Measurements from ENCODE around the gene HAUS6. TPM values are rescaled to one million over a fixed set of nuclear protein-coding genes. Genes with fewer than 3 reads are reported as not detected.

The HAUS6 gene
- total and polyA plus RNA-seq, 2 of the 13 experiments (the other 11 are each of a cell fraction or from before 2014, with no cell fraction given), result 9.8 to 31.1 TPM

- TF ChIP-seq HMGXB3 (CRISPR knock-in tag; IDR thresholded peaks at IDR 0.05; ENCODE audit: borderline replicate concordance) (peak; percentile 80; the same call in 1 of the 2 replicates), ZFAT (CRISPR knock-in tag; conservative IDR thresholded peaks at IDR 0.05) (peak; percentile 81; the same call in 1 of the 2 replicates), MIER3 (CRISPR knock-in tag; IDR thresholded peaks at IDR 0.05; ENCODE audit: borderline replicate concordance) (peak; percentile 24; the same call in 1 of the 2 replicates), ZNF235 (CRISPR knock-in tag; IDR thresholded peaks at IDR 0.05; ENCODE audit: borderline replicate concordance) (peak; percentile 93; the same call in 1 of the 2 replicates), ELF3 (CRISPR knock-in tag; IDR thresholded peaks at IDR 0.05) (peak; percentile 70), ZNF275 (CRISPR knock-in tag; IDR thresholded peaks at IDR 0.05; ENCODE audit: borderline replicate concordance) (peak; percentile 81; the same call in 1 of the 2 replicates), EEA1 (CRISPR knock-in tag; IDR thresholded peaks at IDR 0.05; ENCODE audit: borderline replicate concordance) (peak; percentile 88; the same call in 1 of the 2 replicates), GATAD2A (CRISPR knock-in tag; IDR thresholded peaks at IDR 0.05) (peak; percentile 90), POLR2G (IDR thresholded peaks at IDR 0.05; ENCODE audit: low read depth, low read length) (peak; percentile 95), FOXP1 (IDR thresholded peaks at IDR 0.05) (no peak), FOXP1 (CRISPR knock-in tag; IDR thresholded peaks at IDR 0.05) (peak; percentile 22; the same call in 1 of the 2 replicates), EED (CRISPR knock-in tag; IDR thresholded peaks at IDR 0.05) (peak; percentile 86; the same call in 1 of the 2 replicates), ZNF335 (CRISPR knock-in tag; IDR thresholded peaks at IDR 0.05) (no peak), FOSL2 (CRISPR knock-in tag; IDR thresholded peaks at IDR 0.05) (peak; percentile 43; the same call in 1 of the 2 replicates), CC2D1A (CRISPR knock-in tag; IDR thresholded peaks at IDR 0.05) (no peak), KMT2A (CRISPR knock-in tag; IDR thresholded peaks at IDR 0.05) (peak; percentile 88), AKAP8 (CRISPR knock-in tag; IDR thresholded peaks at IDR 0.05) (no peak; the same call in 1 of the 2 replicates), KAT7 (CRISPR knock-in tag; IDR thresholded peaks at IDR 0.05; ENCODE audit: borderline replicate concordance) (peak; percentile 61; the same call in 1 of the 2 replicates), ZNF180 (CRISPR knock-in tag; IDR thresholded peaks at IDR 0.05; ENCODE audit: borderline replicate concordance, low read depth) (no peak), POLR2AphosphoS2 (IDR thresholded peaks at IDR 0.05; ENCODE audit: low read depth, low read length) (no peak), BRF2 (CRISPR knock-in tag; IDR thresholded peaks at IDR 0.05) (peak; percentile 79; the same call in 1 of the 2 replicates), ZNF766 (CRISPR knock-in tag; IDR thresholded peaks at IDR 0.05; ENCODE audit: borderline replicate concordance) (peak; percentile 18; the same call in 1 of the 2 replicates)
- TF ChIP-seq, protein P1, sequence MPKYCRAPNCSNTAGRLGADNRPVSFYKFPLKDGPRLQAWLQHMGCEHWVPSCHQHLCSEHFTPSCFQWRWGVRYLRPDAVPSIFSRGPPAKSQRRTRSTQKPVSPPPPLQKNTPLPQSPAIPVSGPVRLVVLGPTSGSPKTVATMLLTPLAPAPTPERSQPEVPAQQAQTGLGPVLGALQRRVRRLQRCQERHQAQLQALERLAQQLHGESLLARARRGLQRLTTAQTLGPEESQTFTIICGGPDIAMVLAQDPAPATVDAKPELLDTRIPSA (CRISPR knock-in tag; IDR thresholded peaks at IDR 0.05; ENCODE audit: borderline replicate concordance), result peak; percentile 67; the same call in 1 of the 2 replicates
Measured at GRCh38 chr9:19048966-19049916, 53.5 kb downstream of the HAUS6 start, which contains the start of gene RRAGA (continued).

All from HepG2 (cell line).